Testis (tissue), 2 donors: ENCODE measurements around the gene ALDH5A1.

Experiments used
- CTCF ChIP-seq, 3 experiments: fragments of 450-650 bp in 2 of 3; fragments of 200-600 bp in 1 of 3; sonication (generic) in 1 of 3; IDR thresholded peaks; one replicate each; pipeline ENCODE4 v1.5.1; 2016 to 2019; ENCODE audit warnings: antibody characterized with exemption in 3 of 3, mild to moderate bottlenecking in 2 of 3, moderate library complexity in 1 of 3
- POLR2A ChIP-seq: fragments of 450-650 bp; IDR thresholded peaks from one replicate; pipeline ENCODE4 v1.6.1; 2017; ENCODE audit warnings: antibody characterized with exemption, mild to moderate bottlenecking, moderate library complexity

GRCh38 chr6:24489881-24490280 lies 4.9 kb upstream of the ALDH5A1 start:
- TF ChIP-seq CTCF (IDR thresholded peaks at IDR 0.05) (no peak), POLR2A (no peak)
